ENCODE data around the gene GPX2.

GRCh38 chr14:64968651-64969050 is 26.1 kb upstream of the GPX2 start:
- TF ChIP-seq CTCF (IDR thresholded peaks at IDR 0.05) (no peak), POLR2A (IDR thresholded peaks at IDR 0.05) (no peak)

Data from thyroid gland (tissue), 4 donors.